Endodermal cell (in vitro differentiated cells): ENCODE measurements around the gene OR2V2. TPM values are rescaled to one million over a fixed set of nuclear protein-coding genes. Genes with fewer than 3 reads are reported as not detected.
"Not testable (repeated sequence)": the region's sequence is repeated elsewhere in the genome, so short reads cannot be mapped to it uniquely, and the experiment has no call there.

Source experiments
- DNase-seq: peaks from one replicate; pipeline ENCODE4 v3.0.0-alpha.2; 2017
- H3K27ac ChIP-seq: 2 replicates; pipeline ENCODE4 v1.5.1; 2013; ENCODE audit warnings: mild to moderate bottlenecking, low read depth, low read length, moderate library complexity
- H3K27me3 ChIP-seq: 2 replicates; pipeline ENCODE4 v1.6.1; 2013; ENCODE audit warnings: mild to moderate bottlenecking, low read length, moderate library complexity; ENCODE audit not compliant: insufficient read depth, control insufficient read depth, poor library complexity, severe bottlenecking
- H3K36me3 ChIP-seq: 2 replicates; pipeline ENCODE4 v1.7.0; 2013; ENCODE audit warnings: mild to moderate bottlenecking, low read length, moderate library complexity; ENCODE audit not compliant: control insufficient read depth, insufficient read depth
- H3K4me1 ChIP-seq: one replicate; pipeline ENCODE4 v1.7.0; 2013; ENCODE audit warnings: low read length; ENCODE audit not compliant: control insufficient read depth, insufficient read depth
- H3K4me3 ChIP-seq: 2 replicates; pipeline ENCODE4 v1.5.1; 2013; ENCODE audit warnings: mild to moderate bottlenecking, low read length, moderate library complexity
- H3K9ac ChIP-seq: 2 replicates; pipeline ENCODE4 v1.6.1; 2013; ENCODE audit warnings: mild to moderate bottlenecking, low read length, moderate library complexity; ENCODE audit not compliant: poor library complexity, severe bottlenecking; ENCODE audit errors: extremely low read depth
- H3K9me3 ChIP-seq: 2 replicates; pipeline ENCODE4 v1.6.1; 2013; ENCODE audit warnings: mild to moderate bottlenecking, low read length, moderate library complexity; ENCODE audit not compliant: control insufficient read depth
- H3K27ac Mint-ChIP-seq: 2 replicates; pipeline ENCODE4 v1.8.0; 2020; ENCODE audit warnings: mixed read lengths
- H3K27me3 Mint-ChIP-seq: 2 replicates; pipeline ENCODE4 v1.8.0; 2021; ENCODE audit warnings: mild to moderate bottlenecking, mixed read lengths; ENCODE audit not compliant: insufficient read depth
- H3K36me3 Mint-ChIP-seq: 2 replicates; pipeline ENCODE4 v1.8.0; 2020; ENCODE audit warnings: low read depth, mixed read lengths
- H3K4me1 Mint-ChIP-seq: 2 replicates; pipeline ENCODE4 v1.8.0; 2020; ENCODE audit warnings: mixed read lengths
- H3K4me3 Mint-ChIP-seq: 2 replicates; pipeline ENCODE4 v1.8.0; 2020; ENCODE audit warnings: mild to moderate bottlenecking, moderate library complexity, mixed read lengths
- H3K9me3 Mint-ChIP-seq: 2 replicates; pipeline ENCODE4 v1.8.0; 2020; ENCODE audit warnings: mild to moderate bottlenecking, mixed read lengths
- WGBS, 2 experiments: methylation state at CpG; one replicate each; pipeline versions ENCODE4 v1.1.5 to v1.1.7; 2013; ENCODE audit warnings: missing lambda C conversion rate in 2 of 2, mixed read lengths in 1 of 2; ENCODE audit not compliant: insufficient coverage in 1 of 2, insufficient read length in 1 of 2; 5-methylcytosine and 5-hydroxymethylcytosine counted together
- total RNA-seq, 2 donors: library from RNA; stranded (reverse); fragmentation: NEBNext Ultra II Directional in 1 of 2; extraction: Animal tissue kit (Norgen Biotek cat#: 25700) in 1 of 2; gene quantifications; 2 replicates in 1 of 2; 3 replicates in 1 of 2; pipeline ENCODE4 v1.2.1, GENCODE V29; 2021
- TF ChIP-seq, protein P1 (sequence below): fragments of 200-600 bp; sonication (generic); conservative IDR thresholded peaks from 2 replicates; pipeline ENCODE4 v1.5.0; 2021; ENCODE audit warnings: antibody characterized with exemption, mild to moderate bottlenecking

The OR2V2 gene
- total RNA-seq, 2 donors from 2014 or later: not detected

DNA sequence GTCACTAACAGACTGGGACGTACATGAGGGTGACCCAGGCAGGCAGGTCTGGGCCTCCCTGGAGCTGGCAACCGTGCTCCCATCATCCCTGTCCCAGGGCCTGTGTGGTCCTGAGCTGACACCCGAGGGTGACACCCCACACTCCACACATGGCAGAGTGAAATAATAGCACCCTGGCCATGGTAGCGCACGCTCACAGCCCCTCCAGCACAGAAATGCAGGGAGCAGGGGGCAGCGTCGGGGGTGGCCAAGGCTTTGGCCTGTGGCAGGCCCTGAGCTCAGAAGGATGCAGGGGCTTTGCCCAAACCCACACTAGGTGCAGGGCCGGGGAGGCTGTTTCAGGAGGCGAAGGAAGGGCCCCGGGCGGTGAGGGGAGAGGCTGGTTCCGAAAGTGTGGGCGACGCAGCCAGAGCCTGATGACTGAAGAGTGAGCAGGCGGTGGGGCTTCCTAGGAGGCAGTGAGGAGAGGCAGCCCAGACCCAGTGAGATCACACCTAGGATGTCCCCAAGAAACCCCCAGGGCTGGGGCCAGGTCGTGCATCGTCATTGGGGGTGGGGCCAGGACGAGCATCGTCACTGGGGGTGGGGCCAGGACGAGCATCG, 12.9 kb downstream of the OR2V2 start:
- Mint-ChIP-seq H3K27me3 (peaks cover 45% of the 10 kb centered on the region), H3K27ac (peak overlapping the region; percentile 75), H3K36me3 (no peaks in the 10 kb centered on the region), H3K4me3 (peak overlapping the region; percentile 37), H3K4me1 (peaks cover 11% of the 10 kb centered on the region), H3K9me3 (no peaks in the 10 kb centered on the region)
- Histone ChIP-seq H3K4me1 (no peaks in the 10 kb centered on the region), H3K36me3 (no peaks in the 10 kb centered on the region), H3K9me3 (no peaks in the 10 kb centered on the region), H3K27me3 (no peaks in the 10 kb centered on the region), H3K27ac (peak overlapping the region; percentile 73), H3K9ac (no peak overlapping the region), H3K4me3 (no peak overlapping the region)
- WGBS, 2 experiments: 71 to 88% methylated on average over 4 to 15 of the region's 21 CpGs
- TF ChIP-seq, protein P1, sequence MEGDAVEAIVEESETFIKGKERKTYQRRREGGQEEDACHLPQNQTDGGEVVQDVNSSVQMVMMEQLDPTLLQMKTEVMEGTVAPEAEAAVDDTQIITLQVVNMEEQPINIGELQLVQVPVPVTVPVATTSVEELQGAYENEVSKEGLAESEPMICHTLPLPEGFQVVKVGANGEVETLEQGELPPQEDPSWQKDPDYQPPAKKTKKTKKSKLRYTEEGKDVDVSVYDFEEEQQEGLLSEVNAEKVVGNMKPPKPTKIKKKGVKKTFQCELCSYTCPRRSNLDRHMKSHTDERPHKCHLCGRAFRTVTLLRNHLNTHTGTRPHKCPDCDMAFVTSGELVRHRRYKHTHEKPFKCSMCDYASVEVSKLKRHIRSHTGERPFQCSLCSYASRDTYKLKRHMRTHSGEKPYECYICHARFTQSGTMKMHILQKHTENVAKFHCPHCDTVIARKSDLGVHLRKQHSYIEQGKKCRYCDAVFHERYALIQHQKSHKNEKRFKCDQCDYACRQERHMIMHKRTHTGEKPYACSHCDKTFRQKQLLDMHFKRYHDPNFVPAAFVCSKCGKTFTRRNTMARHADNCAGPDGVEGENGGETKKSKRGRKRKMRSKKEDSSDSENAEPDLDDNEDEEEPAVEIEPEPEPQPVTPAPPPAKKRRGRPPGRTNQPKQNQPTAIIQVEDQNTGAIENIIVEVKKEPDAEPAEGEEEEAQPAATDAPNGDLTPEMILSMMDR: no peak
- DNase-seq: peak; percentile 80

DNA sequence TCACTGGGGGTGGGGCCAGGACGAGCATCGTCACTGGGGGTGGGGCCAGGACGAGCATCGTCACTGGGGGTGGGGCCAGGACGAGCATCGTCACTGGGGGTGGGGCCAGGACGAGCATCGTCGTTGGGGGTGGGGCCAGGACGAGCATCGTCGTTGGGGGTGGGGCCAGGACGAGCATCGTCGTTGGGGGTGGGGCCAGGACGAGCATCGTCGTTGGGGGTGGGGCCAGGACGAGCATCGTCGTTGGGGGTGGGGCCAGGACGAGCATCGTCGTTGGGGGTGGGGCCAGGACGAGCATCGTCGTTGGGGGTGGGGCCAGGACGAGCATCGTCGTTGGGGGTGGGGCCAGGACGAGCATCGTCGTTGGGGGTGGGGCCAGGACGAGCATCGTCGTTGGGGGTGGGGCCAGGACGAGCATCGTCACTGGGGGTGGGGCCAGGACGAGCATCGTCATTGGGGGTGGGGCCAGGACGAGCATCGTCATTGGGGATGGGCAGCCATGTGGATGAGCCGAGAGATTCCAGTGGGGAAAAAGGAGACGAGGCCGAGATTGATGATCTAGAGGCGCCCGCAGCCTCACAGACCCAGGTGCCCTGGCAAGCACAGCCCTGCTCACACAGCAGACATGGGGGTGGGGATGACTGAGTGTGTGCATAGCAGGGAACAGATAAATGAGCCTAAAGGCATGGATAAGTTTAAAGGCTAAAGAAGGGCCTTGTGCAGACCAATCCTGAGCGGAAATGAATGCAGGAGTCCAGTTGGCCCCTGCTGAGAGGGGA, 13.6 kb downstream of the OR2V2 start:
- H3K4me3 Mint-ChIP-seq: peak overlapping the region; percentile 42
- peaks cover 46% of the 10 kb centered on the region for H3K27me3 Mint-ChIP-seq
- not testable (repeated sequence) for H3K27ac ChIP-seq, H3K4me1 ChIP-seq, H3K36me3 Mint-ChIP-seq, H3K9me3 Mint-ChIP-seq, H3K9ac ChIP-seq, H3K4me3 ChIP-seq, H3K27me3 ChIP-seq, H3K36me3 ChIP-seq, H3K9me3 ChIP-seq
- WGBS, 2 experiments: 47 to 97% methylated on average over 5 to 16 of the region's 48 CpGs
- H3K4me1 Mint-ChIP-seq: peaks cover 11% of the 10 kb centered on the region
- DNase-seq: peak; percentile 83
- peak overlapping the region; percentile 95 for H3K27ac Mint-ChIP-seq

DNA sequence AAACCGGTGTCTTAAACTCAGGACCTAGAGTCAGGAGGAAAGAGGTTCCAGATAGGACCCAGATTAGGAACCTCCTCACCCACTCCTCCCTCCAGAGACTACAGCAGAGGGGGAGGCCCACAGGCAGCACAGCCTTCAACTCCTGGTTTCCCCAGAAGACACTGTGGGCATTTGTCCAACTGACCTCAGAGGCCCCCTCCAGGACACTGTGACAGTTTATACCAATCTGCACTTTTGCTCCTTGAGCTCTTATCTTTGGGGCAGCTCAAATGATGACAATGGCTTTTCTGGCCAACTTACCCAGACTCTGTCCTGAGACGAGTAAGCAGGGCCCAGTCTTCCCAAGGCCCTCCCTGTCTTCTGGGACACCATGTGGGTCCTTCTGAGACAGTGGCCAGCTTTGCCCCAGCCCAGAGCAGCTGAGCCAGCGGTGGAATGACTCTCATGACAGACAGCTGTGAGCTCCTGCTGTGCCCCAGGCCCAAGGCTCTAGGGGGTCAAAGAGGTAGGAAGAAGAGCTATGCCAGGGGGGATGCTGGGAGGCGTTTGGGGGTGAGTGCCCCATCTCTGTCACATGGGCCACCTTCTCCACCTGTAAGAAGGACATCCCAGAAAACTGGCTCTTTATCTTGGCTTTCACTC, 14.3 kb downstream of the OR2V2 start:
- no peak for DNase-seq
- Histone ChIP-seq H3K4me1 (no peaks in the 10 kb centered on the region), H3K9me3 (no peaks in the 10 kb centered on the region), H3K9ac (no peak overlapping the region), H3K27me3 (no peaks in the 10 kb centered on the region), H3K36me3 (no peaks in the 10 kb centered on the region), H3K27ac (no peak overlapping the region), H3K4me3 (no peak overlapping the region)
- Mint-ChIP-seq H3K27ac (peak overlapping the region; percentile 95), H3K4me3 (peak overlapping the region; percentile 42), H3K4me1 (peaks cover 11% of the 10 kb centered on the region), H3K27me3 (peaks cover 46% of the 10 kb centered on the region), H3K9me3 (no peaks in the 10 kb centered on the region), H3K36me3 (no peaks in the 10 kb centered on the region)
- TF ChIP-seq, protein P1: no peak
- WGBS, 2 experiments: 75 to 78% methylated on average over 1 to 4 of the region's 4 CpGs
